Omental fat pad (tissue), 4 donors: ENCODE data around the gene MIGA2. TPM values are rescaled to one million over a fixed set of nuclear protein-coding genes. Genes with fewer than 3 reads are reported as not detected.
"Not testable (repeated sequence)": the region's sequence is repeated elsewhere in the genome, so short reads cannot be mapped to it uniquely, and the experiment has no call there.

Experiments
- ATAC-seq: fragments of 150-250 bp; one replicate; pipeline ENCODE4 v1.9.1; 2016; ENCODE audit warnings: mild to moderate bottlenecking, moderate library complexity; ENCODE audit not compliant: low FRiP score
- DNase-seq: peaks from one replicate; pipeline ENCODE4 v3.0.0-alpha.2; 2019; ENCODE audit warnings: low spot score
- total RNA-seq, 4 donors: library from RNA; depleted of rRNA; stranded (reverse); fragments of >200 nt; gene quantifications; one replicate each; pipeline ENCODE4 v1.1.0, GENCODE V29; 2016
- TF ChIP-seq, protein P1 (sequence below), 3 donors: fragments of 450-650 bp; IDR thresholded peaks; one replicate each; pipeline ENCODE4 v1.5.1; 2016 to 2017; ENCODE audit warnings: antibody characterized with exemption in 3 of 3, mild to moderate bottlenecking in 3 of 3, moderate library complexity in 2 of 3

MIGA2 gene
- total RNA-seq, 4 donors from 2014 or later, result 19.4 to 38.5 (median 20.9) TPM

DNA sequence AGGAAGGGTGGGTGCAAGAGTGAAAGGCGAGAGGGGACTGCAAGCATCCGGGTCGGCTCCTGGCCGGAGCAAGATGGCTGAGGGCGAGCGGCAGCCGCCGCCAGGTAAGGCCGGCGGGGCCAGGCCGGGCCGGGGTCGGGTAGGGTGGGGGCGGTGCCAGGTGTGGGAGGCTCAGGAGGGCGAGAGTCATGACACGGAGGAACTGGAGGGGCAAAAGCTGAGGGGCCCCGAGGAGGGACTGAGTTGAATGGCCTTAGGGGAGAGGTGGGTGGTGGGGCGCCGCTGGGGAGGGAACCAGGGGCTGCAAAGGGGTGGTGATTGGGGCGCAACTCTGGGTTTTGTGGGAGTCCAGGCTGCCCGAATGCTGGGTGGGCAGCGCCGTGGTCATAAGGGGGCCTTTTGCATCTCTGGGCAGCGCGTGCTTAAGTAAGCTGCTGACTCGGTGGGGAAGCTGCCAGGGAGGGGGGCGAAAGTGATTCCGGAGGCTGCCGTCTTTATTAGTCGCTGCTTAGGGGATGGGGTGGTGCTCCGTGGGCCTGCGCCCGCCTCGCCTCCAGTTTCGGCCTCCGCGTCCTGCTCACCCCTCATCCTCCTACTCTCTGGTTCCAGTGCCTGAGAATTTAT, 75.2 kb downstream of the MIGA2 start:
- TF ChIP-seq, protein P1, sequence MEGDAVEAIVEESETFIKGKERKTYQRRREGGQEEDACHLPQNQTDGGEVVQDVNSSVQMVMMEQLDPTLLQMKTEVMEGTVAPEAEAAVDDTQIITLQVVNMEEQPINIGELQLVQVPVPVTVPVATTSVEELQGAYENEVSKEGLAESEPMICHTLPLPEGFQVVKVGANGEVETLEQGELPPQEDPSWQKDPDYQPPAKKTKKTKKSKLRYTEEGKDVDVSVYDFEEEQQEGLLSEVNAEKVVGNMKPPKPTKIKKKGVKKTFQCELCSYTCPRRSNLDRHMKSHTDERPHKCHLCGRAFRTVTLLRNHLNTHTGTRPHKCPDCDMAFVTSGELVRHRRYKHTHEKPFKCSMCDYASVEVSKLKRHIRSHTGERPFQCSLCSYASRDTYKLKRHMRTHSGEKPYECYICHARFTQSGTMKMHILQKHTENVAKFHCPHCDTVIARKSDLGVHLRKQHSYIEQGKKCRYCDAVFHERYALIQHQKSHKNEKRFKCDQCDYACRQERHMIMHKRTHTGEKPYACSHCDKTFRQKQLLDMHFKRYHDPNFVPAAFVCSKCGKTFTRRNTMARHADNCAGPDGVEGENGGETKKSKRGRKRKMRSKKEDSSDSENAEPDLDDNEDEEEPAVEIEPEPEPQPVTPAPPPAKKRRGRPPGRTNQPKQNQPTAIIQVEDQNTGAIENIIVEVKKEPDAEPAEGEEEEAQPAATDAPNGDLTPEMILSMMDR (IDR thresholded peaks at IDR 0.05), result no peak
- ATAC-seq (peak; percentile 1), DNase-seq (no peak)

DNA sequence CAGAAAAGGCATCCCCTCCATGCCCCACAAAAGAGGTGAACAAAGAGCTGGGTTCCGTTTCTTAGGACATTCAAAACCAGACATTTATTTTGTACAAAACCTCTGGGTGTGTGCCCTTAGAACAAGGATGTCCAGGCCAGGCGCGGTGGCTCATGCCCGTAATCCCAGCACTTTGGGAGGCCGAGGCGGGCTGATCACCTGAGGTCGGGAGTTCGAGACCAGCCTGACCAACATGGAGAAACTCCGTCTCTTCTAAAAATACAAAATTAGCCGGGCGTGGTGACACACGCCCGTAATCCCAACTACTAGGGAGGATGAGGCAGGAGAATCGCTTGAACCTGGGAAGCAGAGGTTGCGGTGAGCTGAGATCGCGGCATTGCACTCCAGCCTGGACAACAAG, 76.1 kb downstream of the MIGA2 start:
- not testable (repeated sequence) for DNase-seq, ATAC-seq

DNA sequence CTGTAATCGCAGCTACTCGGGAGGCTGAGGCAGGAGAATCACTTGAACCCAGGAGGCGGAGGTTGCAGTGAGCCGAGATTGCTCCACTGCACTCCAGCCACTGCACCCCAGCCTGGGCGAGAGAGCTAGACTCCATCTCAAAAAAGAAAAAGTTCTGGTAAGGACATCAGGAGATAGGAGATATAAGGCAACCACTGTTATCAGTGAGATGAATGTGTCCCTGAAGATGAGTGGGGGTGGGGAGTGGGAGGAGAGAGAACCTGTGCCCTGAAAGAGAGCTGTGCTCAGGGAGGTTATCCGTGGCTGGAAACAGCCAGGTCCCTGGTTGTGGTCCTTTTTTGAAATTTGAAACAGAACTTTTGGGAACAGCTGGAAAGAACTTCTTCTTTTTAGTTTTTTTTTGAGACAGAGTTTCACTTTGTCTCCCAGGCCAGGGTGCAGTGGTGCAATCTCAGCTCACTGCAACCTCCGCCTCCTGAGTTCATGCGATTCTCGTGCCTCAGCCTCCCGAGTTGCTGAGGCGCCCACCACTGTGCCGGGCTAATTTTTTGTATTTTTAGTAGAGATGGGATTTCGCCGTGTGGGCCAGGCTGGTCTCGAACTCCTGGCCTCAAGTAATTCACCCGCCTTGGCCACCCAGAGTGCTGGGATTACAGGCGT, 77.3 kb downstream of the MIGA2 start:
- no peak for ATAC-seq
- TF ChIP-seq, protein P1 (IDR thresholded peaks at IDR 0.05), result no peak
- DNase-seq, result no peak

DNA sequence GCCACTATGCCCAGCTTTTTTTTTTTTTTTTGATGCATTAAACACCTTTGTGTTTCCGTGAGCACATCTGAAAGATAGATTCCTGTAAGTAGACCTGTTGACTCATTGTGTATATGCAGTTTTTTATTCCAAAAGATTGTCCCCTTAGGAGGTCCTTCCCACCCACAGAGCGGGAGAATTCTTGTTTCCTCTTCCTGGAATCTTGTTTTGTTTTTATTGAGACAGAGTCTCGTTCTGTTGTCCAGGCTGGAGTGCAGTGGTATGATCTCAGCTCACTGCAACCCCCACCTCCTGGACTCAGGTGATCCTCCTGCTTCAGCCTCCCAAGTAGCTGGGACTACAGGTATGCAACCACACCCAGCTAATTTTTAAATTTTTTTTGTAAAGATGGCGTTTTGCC, 82.4 kb downstream of the MIGA2 start:
- TF ChIP-seq, protein P1 (IDR thresholded peaks at IDR 0.05), result no peak
- no peak for ATAC-seq
- DNase-seq, result no peak

DNA sequence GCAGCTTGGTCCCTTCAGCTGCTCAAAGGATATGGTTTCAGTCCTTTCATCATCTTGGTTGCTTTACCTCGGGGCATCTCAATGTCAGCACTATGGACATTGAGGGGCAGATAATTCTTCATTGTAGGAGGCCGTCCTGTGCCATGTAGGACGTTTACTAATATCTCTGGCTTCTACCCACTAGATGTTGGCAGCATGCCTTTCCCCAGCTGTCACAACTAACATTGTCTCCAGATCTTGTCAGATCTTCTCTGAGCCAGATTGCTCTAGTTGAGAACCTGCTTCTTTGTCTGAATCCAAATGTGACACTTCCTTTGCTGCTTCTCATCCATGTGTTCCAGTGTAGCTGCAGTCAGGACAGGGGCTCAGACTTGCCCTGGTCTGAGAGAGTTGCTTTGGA, 85.1 kb downstream of the MIGA2 start:
- DNase-seq, result no peak
- ATAC-seq, result no peak
- TF ChIP-seq, protein P1 (IDR thresholded peaks at IDR 0.05), result no peak

Other genes starting within 250 kb of the MIGA2 start
- gene TBC1D13, start 249.4 kb upstream of the MIGA2 start, total RNA-seq, result 10 to 100 TPM; 12.1 to 21.4 (median 14.9) TPM
- gene ENDOG, start 218.1 kb upstream of the MIGA2 start, total RNA-seq, result 10 to 100 TPM; 14.1 to 29.9 (median 20.3) TPM
- 10 to 100 TPM; 15.1 to 25.1 (median 21.2) TPM for gene SPOUT1, start 206.8 kb upstream of the MIGA2 start, total RNA-seq
- gene KYAT1, start 154.7 kb upstream of the MIGA2 start, total RNA-seq, result 1 to 10 TPM; 2.9 to 9.3 (median 4.1) TPM
- gene LRRC8A, start 154.5 kb upstream of the MIGA2 start, total RNA-seq, result 10 to 100 TPM; 37.8 to 67.1 (median 47.8) TPM
- gene PHYHD1, start 115.6 kb upstream of the MIGA2 start, total RNA-seq, result 10 to 100 TPM; 14.4 to 43.8 (median 32.4) TPM
- 10 to 100 TPM; 13.3 to 23.2 (median 17.7) TPM for gene DOLK, start 89.0 kb upstream of the MIGA2 start, total RNA-seq
- 10 to 100 TPM; 27.2 to 70.6 (median 38.3) TPM for gene NUP188, start 88.9 kb upstream of the MIGA2 start, total RNA-seq
- gene SH3GLB2, start 8.3 kb upstream of the MIGA2 start, total RNA-seq, result 10 to 100 TPM; 55.5 to 75.5 (median 65.1) TPM
- gene DOLPP1, start 44.5 kb downstream of the MIGA2 start, total RNA-seq, result 1 to 10 TPM; 4.8 to 7.2 (median 6.6) TPM
- 100 to 1,000 TPM in 1 of 4 donors, 10 to 100 TPM in 3; 47.3 to 107 (median 59.5) TPM for gene CRAT, start 74.2 kb downstream of the MIGA2 start, total RNA-seq
- 10 to 100 TPM; 37.2 to 49.5 (median 41.8) TPM for gene PTPA, start 74.8 kb downstream of the MIGA2 start, total RNA-seq
- 10 to 100 TPM in 3 of 4 donors, 1 to 10 TPM in 1; 9.0 to 23.9 (median 20.2) TPM for gene IER5L, start 141.6 kb downstream of the MIGA2 start, total RNA-seq